GM23248 (cell line): Measurements from ENCODE around the gene WNK2. TPM values are rescaled to one million over a fixed set of nuclear protein-coding genes. Genes with fewer than 3 reads are reported as not detected.
"Not testable (repeated sequence)": the region's sequence is repeated elsewhere in the genome, so short reads cannot be mapped to it uniquely, and the experiment has no call there.

ENCODE experiments used
- DNase-seq: peaks from one replicate; pipeline ENCODE4 v3.0.0-alpha.2; 2015
- H2AFZ ChIP-seq: fragments of 200-600 bp; sonication (generic); 2 replicates; pipeline ENCODE4 v1.6.1; 2016; ENCODE audit warnings: antibody characterized with exemption
- H3F3A ChIP-seq: fragments of 200-600 bp; sonication (generic); 2 replicates; pipeline ENCODE4 v1.6.1; 2016; ENCODE audit warnings: mild to moderate bottlenecking, antibody characterized with exemption, mixed run types; ENCODE audit not compliant: insufficient read depth
- H3K27ac ChIP-seq: fragments of 200-600 bp; sonication (generic); 2 replicates; pipeline ENCODE4 v1.5.1; 2016; ENCODE audit warnings: mild to moderate bottlenecking
- H3K27me3 ChIP-seq: fragments of 200-600 bp; sonication (generic); replicated peaks from 2 replicates; pipeline ENCODE4 v1.6.1; 2016; ENCODE audit warnings: mild to moderate bottlenecking; ENCODE audit not compliant: insufficient read depth
- H3K36me3 ChIP-seq: fragments of 200-600 bp; sonication (generic); 2 replicates; pipeline ENCODE4 v1.6.1; 2016; ENCODE audit warnings: low read depth, mild to moderate bottlenecking
- H3K4me1 ChIP-seq: fragments of 200-600 bp; sonication (generic); 2 replicates; pipeline ENCODE4 v1.6.1; 2016; ENCODE audit warnings: mild to moderate bottlenecking; ENCODE audit not compliant: insufficient read depth
- H3K4me2 ChIP-seq: fragments of 200-600 bp; sonication (generic); one replicate; pipeline ENCODE4 v1.6.1; 2016; ENCODE audit warnings: mild to moderate bottlenecking; ENCODE audit not compliant: unreplicated experiment
- H3K4me3 ChIP-seq: fragments of 200-600 bp; sonication (generic); 2 replicates; pipeline ENCODE4 v1.5.1; 2016; ENCODE audit warnings: mild to moderate bottlenecking
- H3K79me2 ChIP-seq: fragments of 200-600 bp; sonication (generic); 2 replicates; pipeline ENCODE4 v1.6.1; 2016; ENCODE audit warnings: mild to moderate bottlenecking; ENCODE audit not compliant: insufficient read depth
- H3K9ac ChIP-seq: fragments of 200-600 bp; sonication (generic); 2 replicates; pipeline ENCODE4 v1.6.1; 2016; ENCODE audit warnings: mild to moderate bottlenecking
- H3K9me2 ChIP-seq: fragments of 200-600 bp; sonication (generic); 2 replicates; pipeline ENCODE4 v1.6.1; 2016; ENCODE audit warnings: mixed run types, mild to moderate bottlenecking, moderate library complexity; ENCODE audit not compliant: insufficient read depth
- H3K9me3 ChIP-seq: fragments of 200-600 bp; sonication (generic); one replicate; pipeline ENCODE4 v1.6.1; 2017; ENCODE audit warnings: low read depth
- H4K20me1 ChIP-seq: fragments of 200-600 bp; sonication (generic); 2 replicates; pipeline ENCODE4 v1.6.0; 2016; ENCODE audit not compliant: insufficient read depth
- EZH2 ChIP-seq: fragments of 200-600 bp; sonication (generic); IDR thresholded peaks from 2 replicates; pipeline ENCODE4 v1.6.1; 2018; ENCODE audit warnings: antibody characterized with exemption, mild to moderate bottlenecking; ENCODE audit not compliant: insufficient read depth, poor library complexity, severe bottlenecking
- EZH2phosphoT487 ChIP-seq: fragments of 200-600 bp; sonication (generic); IDR thresholded peaks from 2 replicates; pipeline ENCODE4 v1.6.1; 2018; ENCODE audit warnings: antibody characterized with exemption, moderate library complexity, mild to moderate bottlenecking, low read depth; ENCODE audit not compliant: insufficient read depth
- WGBS, 2 experiments: methylation state at CpG; one replicate each; pipeline ENCODE4 v1.1.6; 2015 to 2017; ENCODE audit warnings: low lambda C conversion rate in 2 of 2, low coverage in 1 of 2; ENCODE audit errors: missing lambda C conversion rate in 2 of 2; 5-methylcytosine and 5-hydroxymethylcytosine counted together
- in situ Hi-C: fragments of 300-500 bp; cut with MboI; formaldehyde crosslinking; loops from 2 replicates; pipeline ENCODE4 v1.15.0; 2020
- polyA plus RNA-seq: library from polyadenylated mRNA; unstranded; fragments of >200 nt; fragmentation: Nextera tagmentation; extraction: Ambion mirVana; gene quantifications from 2 replicates; pipeline ENCODE4 v1.2.1, GENCODE V29; 2016
- total RNA-seq: library from RNA; depleted of rRNA; stranded (reverse); fragments of >200 nt; shearing (Covaris generic); gene quantifications from 2 replicates; pipeline ENCODE4 v1.2.3, GENCODE V29; 2014

Gene WNK2
- total and polyA plus RNA-seq, 2 experiments from 2014 or later = not detected

DNA sequence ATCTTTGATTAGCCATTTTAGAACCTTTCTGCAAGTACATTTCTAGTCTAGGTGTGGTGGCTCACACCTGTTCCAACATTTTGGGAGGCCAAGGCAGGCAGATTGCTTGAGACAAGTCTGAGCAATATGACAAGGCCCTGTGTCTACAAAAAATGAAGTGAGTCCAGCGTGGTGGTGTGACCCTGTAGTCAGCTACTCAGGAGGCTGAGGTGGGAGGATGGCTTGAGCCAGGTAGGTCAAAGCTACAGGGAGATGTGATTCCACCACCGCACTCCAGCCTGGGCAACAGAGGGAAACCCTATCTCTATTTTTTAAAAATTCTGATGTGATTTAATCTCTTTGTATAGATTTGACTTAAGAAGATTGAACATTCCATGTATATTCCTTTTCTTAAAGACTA, 171.9 kb downstream of the WNK2 start:
- in situ Hi-C loops = no loop called here
- H3K79me2 ChIP-seq = no peaks in the 10 kb centered on the region
- H4K20me1 ChIP-seq = no peaks in the 10 kb centered on the region
- H3F3A ChIP-seq = no peaks in the 10 kb centered on the region
- no peak overlapping the region for H2AFZ ChIP-seq
- no peaks in the 10 kb centered on the region for H3K36me3 ChIP-seq
- WGBS, 2 experiments = 45 to 61% methylated on average over 2 of the region's 2 CpGs
- H3K9me3 ChIP-seq = no peaks in the 10 kb centered on the region
- no peaks in the 10 kb centered on the region for H3K4me1 ChIP-seq
- no peak overlapping the region for H3K4me2 ChIP-seq
- no peaks in the 10 kb centered on the region for H3K27me3 ChIP-seq
- DNase-seq = no peak
- TF ChIP-seq EZH2 = no peak
- TF ChIP-seq EZH2phosphoT487 = no peak
- no peaks in the 10 kb centered on the region for H3K9me2 ChIP-seq
- H3K27ac ChIP-seq = no peak overlapping the region
- no peak overlapping the region for H3K4me3 ChIP-seq
- no peak overlapping the region for H3K9ac ChIP-seq

GRCh38 chr9:93357649-93358048, 173.7 kb downstream of the WNK2 start:
- WGBS, 2 experiments = 19 to 25% methylated on average over 5 of the region's 5 CpGs
- H3K9ac ChIP-seq = no peak overlapping the region

DNA sequence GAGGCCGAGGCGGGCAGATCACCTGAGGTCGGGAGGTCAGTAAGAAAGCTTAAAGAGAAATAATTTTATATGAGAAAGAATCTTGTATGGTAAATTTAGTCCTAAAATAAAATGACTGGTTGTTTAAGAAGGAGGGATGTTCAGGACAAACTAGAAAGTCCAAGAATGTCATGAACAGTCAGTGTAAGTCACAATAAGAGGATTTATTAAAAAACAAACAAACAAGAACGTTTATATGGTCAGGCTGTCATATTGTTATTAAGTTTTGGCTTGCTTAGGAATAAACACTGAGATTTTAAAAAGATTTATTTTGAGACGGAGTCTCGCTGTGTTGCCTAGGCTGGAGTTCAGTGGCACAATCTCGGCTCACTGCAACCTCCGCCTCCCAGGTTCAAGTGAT, 176.0 kb downstream of the WNK2 start:
- H2AFZ ChIP-seq, H3F3A ChIP-seq, H3K4me2 ChIP-seq, H3K27ac ChIP-seq, in situ Hi-C loops, H3K79me2 ChIP-seq, H3K9me3 ChIP-seq, H3K9ac ChIP-seq, H4K20me1 ChIP-seq, DNase-seq, H3K4me1 ChIP-seq, H3K9me2 ChIP-seq, H3K4me3 ChIP-seq, H3K36me3 ChIP-seq, H3K27me3 ChIP-seq: not testable (repeated sequence)
- 59 to 66% methylated on average over 8 of the region's 8 CpGs for WGBS, 2 experiments

More at GRCh38 chr9:93357649-93358048, 173.7 kb downstream of the WNK2 start:
- no peak overlapping the region for H3K27ac ChIP-seq
- in situ Hi-C loops = no loop called here
- H3K4me2 ChIP-seq = no peak overlapping the region
- no peaks in the 10 kb centered on the region for H3K36me3 ChIP-seq
- no peaks in the 10 kb centered on the region for H3K9me2 ChIP-seq
- no peaks in the 10 kb centered on the region for H3K4me1 ChIP-seq
- no peak overlapping the region for H3K4me3 ChIP-seq
- no peaks in the 10 kb centered on the region for H4K20me1 ChIP-seq
- TF ChIP-seq EZH2 (no peak), EZH2phosphoT487 (no peak)
- no peak for DNase-seq
- H3F3A ChIP-seq = no peaks in the 10 kb centered on the region
- no peaks in the 10 kb centered on the region for H3K27me3 ChIP-seq
- H2AFZ ChIP-seq = no peak overlapping the region
- no peaks in the 10 kb centered on the region for H3K79me2 ChIP-seq
- no peaks in the 10 kb centered on the region for H3K9me3 ChIP-seq

- in situ Hi-C loops = no loop called here
- H3K9ac ChIP-seq = no peak overlapping the region
- no peak overlapping the region for H3K4me3 ChIP-seq
Measured at GRCh38 chr9:93361995-93362394, 178.1 kb downstream of the WNK2 start.

DNA sequence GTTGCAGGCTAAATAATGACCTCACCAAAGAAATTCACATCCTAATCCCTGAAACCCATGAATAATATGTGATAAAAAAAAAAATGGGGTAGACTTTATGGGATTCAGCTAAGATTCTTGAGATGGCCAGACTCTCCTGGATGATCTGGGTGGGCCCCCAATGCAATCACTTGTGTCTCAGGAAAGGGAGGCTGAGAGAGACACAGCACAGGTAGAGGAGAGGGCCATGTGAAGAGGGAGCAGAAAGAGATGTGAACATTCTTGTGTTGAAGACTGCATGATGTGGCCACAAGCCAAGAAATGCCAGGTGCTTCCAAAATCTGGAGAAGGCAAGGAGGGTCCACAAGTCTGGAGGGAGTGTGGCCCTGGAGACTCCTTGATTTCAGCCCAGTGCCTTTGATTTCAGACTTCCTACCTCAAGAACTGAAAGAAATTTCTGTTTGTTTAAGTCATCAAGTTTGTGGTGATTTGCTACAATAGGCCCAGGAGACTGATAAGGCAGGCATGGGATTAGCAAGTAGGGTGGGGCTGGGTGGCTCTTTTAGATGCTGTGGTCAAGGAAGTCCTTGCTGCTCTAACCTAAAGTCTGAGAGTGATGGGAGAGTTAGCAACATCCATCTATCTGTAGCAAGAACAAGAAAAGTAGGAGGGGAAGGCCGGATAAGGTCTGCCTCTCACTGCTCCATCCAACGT, 180.9 kb downstream of the WNK2 start:
- Histone ChIP-seq H3K9ac (no peak overlapping the region), H3K79me2 (no peaks in the 10 kb centered on the region), H4K20me1 (no peaks in the 10 kb centered on the region), H3K27me3 (no peaks in the 10 kb centered on the region), H3K27ac (no peak overlapping the region), H3K4me1 (no peaks in the 10 kb centered on the region), H2AFZ (no peak overlapping the region), H3K4me2 (no peak overlapping the region), H3F3A (no peaks in the 10 kb centered on the region), H3K9me2 (no peaks in the 10 kb centered on the region), H3K36me3 (no peaks in the 10 kb centered on the region), H3K4me3 (no peak overlapping the region), H3K9me3 (no peaks in the 10 kb centered on the region)
- 23 to 40% methylated on average over 2 of the region's 2 CpGs for whole genome bisulfite sequencing, 2 experiments
- TF ChIP-seq EZH2phosphoT487 (no peak), EZH2 (no peak)
- in situ Hi-C loops = no loop called here
- no peak for DNase-seq

More at GRCh38 chr9:93361995-93362394, 178.1 kb downstream of the WNK2 start:
- H3K79me2 ChIP-seq = no peaks in the 10 kb centered on the region
- no peaks in the 10 kb centered on the region for H3K9me2 ChIP-seq
- H3K4me2 ChIP-seq = no peak overlapping the region
- no peak for TF ChIP-seq EZH2
- no peak for TF ChIP-seq EZH2phosphoT487
- H3K36me3 ChIP-seq = no peaks in the 10 kb centered on the region
- no peaks in the 10 kb centered on the region for H3F3A ChIP-seq
- no peaks in the 10 kb centered on the region for H3K4me1 ChIP-seq
- H3K27me3 ChIP-seq = no peaks in the 10 kb centered on the region
- WGBS, 2 experiments = 33 to 40% methylated on average over 3 of the region's 3 CpGs
- H3K27ac ChIP-seq = no peak overlapping the region
- no peak for DNase-seq
- H4K20me1 ChIP-seq = no peaks in the 10 kb centered on the region
- H2AFZ ChIP-seq = no peak overlapping the region
- H3K9me3 ChIP-seq = no peaks in the 10 kb centered on the region
